Measurements from ENCODE around the gene ZNF205.
"Not testable (repeated sequence)": the region's sequence is repeated elsewhere in the genome, so short reads cannot be mapped to it uniquely, and the experiment has no call there.

ZNF205 gene

GRCh38 chr16:3157229-3158025, 45.0 kb downstream of the ZNF205 start:
- H3K4me1 ChIP-seq (ENCODE audit: control insufficient read depth in 2 of 2, insufficient read depth in 2 of 2, low read length in 2 of 2), result peaks cover 15 to 17% of the 10 kb centered on the region in 2 donors
- no peaks in the 10 kb centered on the region for H3K27me3 ChIP-seq (ENCODE audit: control insufficient read depth in 2 of 2, insufficient read depth in 2 of 2, low read length in 2 of 2)
- no peaks in the 10 kb centered on the region for H3K9me3 ChIP-seq (ENCODE audit: control insufficient read depth in 2 of 2, low read length in 2 of 2)
- peak overlapping the region; percentile 80 to 85 for H3K27ac ChIP-seq (ENCODE audit: low read depth in 2 of 2, low read length in 2 of 2)
- no peaks in the 10 kb centered on the region for H3K36me3 ChIP-seq (ENCODE audit: control insufficient read depth in 2 of 2, insufficient read depth in 2 of 2, low read length in 2 of 2)
- peak overlapping the region; percentile 59 to 73 for H3K4me3 ChIP-seq (ENCODE audit: low read length in 2 of 2)
- H3K9ac ChIP-seq (ENCODE audit: low read depth in 1 of 2, low read length in 2 of 2), result peak overlapping the region; percentile 85 to 92

- H3K4me3 ChIP-seq (ENCODE audit: low read length in 2 of 2), result peak overlapping the region; percentile 59 to 73
- peak overlapping the region; percentile 80 to 85 for H3K27ac ChIP-seq (ENCODE audit: low read depth in 2 of 2, low read length in 2 of 2)
- no peaks in the 10 kb centered on the region for H3K36me3 ChIP-seq (ENCODE audit: control insufficient read depth in 2 of 2, insufficient read depth in 2 of 2, low read length in 2 of 2)
- H3K9me3 ChIP-seq (ENCODE audit: control insufficient read depth in 2 of 2, low read length in 2 of 2), result no peaks in the 10 kb centered on the region
- H3K9ac ChIP-seq (ENCODE audit: low read depth in 1 of 2, low read length in 2 of 2), result peak overlapping the region; percentile 85 to 92
- H3K27me3 ChIP-seq (ENCODE audit: control insufficient read depth in 2 of 2, insufficient read depth in 2 of 2, low read length in 2 of 2), result no peaks in the 10 kb centered on the region
- peaks cover 15 to 17% of the 10 kb centered on the region in 2 donors for H3K4me1 ChIP-seq (ENCODE audit: control insufficient read depth in 2 of 2, insufficient read depth in 2 of 2, low read length in 2 of 2)
These were observed 45.7 kb downstream of the ZNF205 start for GRCh38 chr16:3158026-3158509.

DNA sequence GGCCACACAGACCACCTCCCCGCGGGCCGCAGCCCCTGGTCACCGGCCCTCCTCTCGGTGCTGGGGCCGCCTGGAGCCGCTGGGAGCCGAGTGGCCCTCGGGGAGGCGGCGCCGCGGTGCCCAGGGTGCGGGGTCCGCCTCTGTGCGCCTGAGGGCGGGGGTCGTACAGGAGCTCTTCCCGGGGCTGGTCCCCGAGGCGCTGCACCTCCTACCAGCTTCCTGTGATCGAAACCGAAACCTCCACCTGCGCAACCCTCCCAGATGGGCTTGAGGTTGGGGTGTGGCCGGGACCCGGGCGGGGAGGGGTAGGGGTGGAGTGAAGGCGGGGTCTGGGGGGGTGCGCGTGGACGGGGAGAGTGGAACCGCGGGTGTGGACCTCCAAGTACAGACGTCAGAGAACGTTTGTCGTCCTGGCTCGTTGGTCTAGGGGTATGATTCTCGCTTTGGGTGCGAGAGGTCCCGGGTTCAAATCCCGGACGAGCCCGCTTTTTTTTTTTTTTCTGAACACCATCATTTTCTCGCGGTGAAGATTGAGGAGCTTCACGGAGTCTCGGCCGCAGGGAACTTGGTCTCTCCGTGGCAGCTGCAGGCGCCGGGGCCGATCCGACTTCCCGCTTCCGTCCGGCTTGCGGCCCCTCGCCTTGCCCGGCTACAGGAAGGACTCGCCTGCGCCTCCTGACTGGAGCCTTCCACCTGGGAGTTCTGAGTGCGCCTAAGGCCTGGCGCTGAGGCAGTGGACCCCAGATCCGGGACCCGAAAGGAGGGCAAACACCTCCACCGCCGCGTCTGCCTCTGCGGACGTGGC, 46.3 kb downstream of the ZNF205 start:
- Histone ChIP-seq H3K4me1 (ENCODE audit: control insufficient read depth in 2 of 2, insufficient read depth in 2 of 2, low read length in 2 of 2) (peaks cover 15 to 17% of the 10 kb centered on the region in 2 donors), H3K27ac (ENCODE audit: low read depth in 2 of 2, low read length in 2 of 2) (peak overlapping the region; percentile 80 to 86), H3K36me3 (ENCODE audit: control insufficient read depth in 2 of 2, insufficient read depth in 2 of 2, low read length in 2 of 2) (no peaks in the 10 kb centered on the region), H3K9me3 (ENCODE audit: control insufficient read depth in 2 of 2, low read length in 2 of 2) (no peaks in the 10 kb centered on the region), H3K9ac (ENCODE audit: low read depth in 1 of 2, low read length in 2 of 2) (peak overlapping the region; percentile 85 to 92), H3K27me3 (ENCODE audit: control insufficient read depth in 2 of 2, insufficient read depth in 2 of 2, low read length in 2 of 2) (no peaks in the 10 kb centered on the region), H3K4me3 (ENCODE audit: low read length in 2 of 2) (peak overlapping the region; percentile 59 to 73)

DNA sequence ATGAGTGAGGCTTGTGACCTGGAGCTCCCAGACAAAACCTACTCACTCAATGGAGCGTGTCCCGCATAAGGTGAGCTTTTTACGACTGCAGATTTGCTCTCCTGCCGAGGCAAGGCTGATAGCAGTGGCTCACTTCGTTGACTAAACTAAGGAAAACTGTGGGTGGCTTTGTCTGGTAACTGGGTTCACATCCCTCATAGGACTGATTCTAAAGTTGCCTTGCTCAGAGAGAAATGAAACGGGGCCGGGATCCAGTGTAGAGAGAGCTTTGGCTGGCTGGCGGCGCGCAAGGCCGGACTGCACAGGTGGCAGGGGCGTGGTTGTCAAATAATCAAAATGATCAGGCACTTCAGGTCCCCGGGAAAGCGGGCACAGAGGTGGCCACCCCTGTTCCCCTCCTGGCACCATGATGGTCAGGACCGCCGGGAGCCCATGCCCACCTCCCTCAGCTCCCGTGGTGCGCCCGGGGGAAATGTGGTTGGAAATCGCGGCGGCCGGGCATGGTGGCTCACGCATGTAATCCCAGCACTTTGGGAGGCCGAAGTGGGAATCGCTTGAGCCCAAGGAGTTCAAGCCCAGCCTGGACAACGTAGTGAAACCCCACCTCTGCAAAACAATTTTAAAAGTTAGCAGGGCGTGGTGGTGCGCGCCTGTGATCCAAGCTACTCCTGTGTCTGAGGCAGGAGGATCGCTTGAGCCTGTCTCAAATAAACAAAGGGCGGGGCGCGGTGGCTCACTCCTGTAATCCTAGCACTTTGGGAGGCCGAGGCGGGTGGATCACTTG, 49.0 kb downstream of the ZNF205 start:
- Histone ChIP-seq H3K4me3 (ENCODE audit: low read length in 2 of 2) (peak overlapping the region in 1 of 2 donors; percentile 43), H3K9me3 (ENCODE audit: control insufficient read depth in 2 of 2, low read length in 2 of 2) (no peaks in the 10 kb centered on the region), H3K4me1 (ENCODE audit: control insufficient read depth in 2 of 2, insufficient read depth in 2 of 2, low read length in 2 of 2) (peaks cover 17 to 18% of the 10 kb centered on the region in 2 donors), H3K36me3 (ENCODE audit: control insufficient read depth in 2 of 2, insufficient read depth in 2 of 2, low read length in 2 of 2) (no peaks in the 10 kb centered on the region), H3K9ac (ENCODE audit: low read depth in 1 of 2, low read length in 2 of 2) (peak overlapping the region in 1 of 2 donors; percentile 58), H3K27ac (ENCODE audit: low read depth in 2 of 2, low read length in 2 of 2) (peak overlapping the region; percentile 52 to 84), H3K27me3 (ENCODE audit: control insufficient read depth in 2 of 2, insufficient read depth in 2 of 2, low read length in 2 of 2) (no peaks in the 10 kb centered on the region)

DNA sequence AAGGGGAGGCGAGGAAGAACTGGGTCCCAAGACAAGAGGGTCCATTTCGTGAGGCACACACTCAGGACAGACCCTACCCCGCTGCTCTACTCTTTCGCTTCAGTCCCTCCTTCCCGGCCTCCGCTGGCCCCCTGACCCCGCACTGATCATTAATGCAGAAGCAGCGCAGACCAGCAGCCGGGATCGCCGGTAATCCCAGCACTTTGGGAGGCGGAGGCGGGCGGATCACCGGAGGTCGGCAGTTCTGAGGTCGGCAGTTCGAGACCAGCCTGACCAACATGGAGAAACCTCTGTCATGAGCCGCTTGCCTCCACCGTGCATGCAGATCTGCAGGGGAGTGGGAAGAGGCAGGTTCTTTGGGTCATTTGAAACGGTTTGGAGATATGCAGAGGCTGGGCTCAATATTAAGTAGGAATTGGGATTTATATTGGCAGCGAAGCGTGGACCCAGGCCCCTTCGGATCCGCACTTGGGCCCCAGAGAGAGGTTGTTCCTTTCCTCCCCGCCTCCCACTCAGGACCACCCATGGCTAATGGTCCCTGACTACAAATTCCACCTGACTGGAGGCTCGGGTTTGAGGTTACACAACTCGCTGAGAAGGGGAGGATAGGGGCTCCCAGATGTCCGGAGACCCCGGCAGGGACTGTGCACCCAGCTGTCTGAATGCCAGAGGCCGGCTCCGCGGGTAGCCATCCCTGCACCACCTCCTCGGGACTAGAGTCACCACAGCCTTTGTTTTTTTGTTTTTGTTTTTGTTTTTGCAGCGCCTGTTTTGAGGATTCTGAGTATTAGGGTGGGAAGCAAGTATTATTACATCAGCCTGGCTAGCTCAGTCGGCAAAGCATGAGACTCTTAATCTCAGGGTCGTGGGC, 52.0 kb downstream of the ZNF205 start:
- no peaks in the 10 kb centered on the region for H3K9me3 ChIP-seq (ENCODE audit: control insufficient read depth in 2 of 2, low read length in 2 of 2)
- H3K27me3 ChIP-seq (ENCODE audit: control insufficient read depth in 2 of 2, insufficient read depth in 2 of 2, low read length in 2 of 2), result peaks cover 12 to 17% of the 10 kb centered on the region in 2 donors
- H3K9ac ChIP-seq (ENCODE audit: low read depth in 1 of 2, low read length in 2 of 2), result no peak overlapping the region
- H3K4me3 ChIP-seq (ENCODE audit: low read length in 2 of 2), result no peak overlapping the region
- H3K36me3 ChIP-seq (ENCODE audit: control insufficient read depth in 2 of 2, insufficient read depth in 2 of 2, low read length in 2 of 2), result no peaks in the 10 kb centered on the region
- no peak overlapping the region for H3K27ac ChIP-seq (ENCODE audit: low read depth in 2 of 2, low read length in 2 of 2)
- peaks cover 10 to 11% of the 10 kb centered on the region in 2 donors for H3K4me1 ChIP-seq (ENCODE audit: control insufficient read depth in 2 of 2, insufficient read depth in 2 of 2, low read length in 2 of 2)

- H3K4me3 ChIP-seq (ENCODE audit: low read length in 2 of 2), result peak overlapping the region; percentile 27 to 55
- peaks cover 20 to 24% of the 10 kb centered on the region in 2 donors for H3K27me3 ChIP-seq (ENCODE audit: control insufficient read depth in 2 of 2, insufficient read depth in 2 of 2, low read length in 2 of 2)
- peak overlapping the region in 1 of 2 donors; percentile 38 for H3K9ac ChIP-seq (ENCODE audit: low read depth in 1 of 2, low read length in 2 of 2)
- H3K27ac ChIP-seq (ENCODE audit: low read depth in 2 of 2, low read length in 2 of 2), result no peak overlapping the region
- no peaks in the 10 kb centered on the region for H3K9me3 ChIP-seq (ENCODE audit: control insufficient read depth in 2 of 2, low read length in 2 of 2)
- H3K4me1 ChIP-seq (ENCODE audit: control insufficient read depth in 2 of 2, insufficient read depth in 2 of 2, low read length in 2 of 2), result peaks cover 3 to 5% of the 10 kb centered on the region in 2 donors
- H3K36me3 ChIP-seq (ENCODE audit: control insufficient read depth in 2 of 2, insufficient read depth in 2 of 2, low read length in 2 of 2), result no peaks in the 10 kb centered on the region
These were observed 52.9 kb downstream of the ZNF205 start for GRCh38 chr16:3165111-3165822.

DNA sequence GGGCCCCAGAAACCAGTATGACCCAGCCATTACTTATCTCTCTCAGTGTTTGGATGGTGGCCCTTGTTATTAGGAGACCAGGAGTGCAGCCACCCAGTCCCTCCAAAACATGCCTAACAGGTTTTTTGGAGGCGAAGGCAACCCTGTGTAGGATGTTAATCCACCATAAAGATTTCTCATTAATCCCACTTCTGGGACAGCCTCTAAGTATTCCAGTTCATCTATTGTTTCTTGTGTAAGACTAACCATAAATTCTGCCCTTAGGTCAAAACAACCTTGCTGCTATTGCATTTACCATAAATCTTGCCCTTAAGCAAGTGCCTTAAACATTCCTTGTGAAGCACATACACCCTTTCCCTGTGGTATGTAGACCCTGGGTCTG, 54.1 kb downstream of the ZNF205 start:
- Histone ChIP-seq H3K9ac (ENCODE audit: low read depth in 1 of 2, low read length in 2 of 2) (no peak overlapping the region), H3K27ac (ENCODE audit: low read depth in 2 of 2, low read length in 2 of 2) (no peak overlapping the region), H3K27me3 (ENCODE audit: control insufficient read depth in 2 of 2, insufficient read depth in 2 of 2, low read length in 2 of 2) (peaks cover 29 to 32% of the 10 kb centered on the region in 2 donors), H3K36me3 (ENCODE audit: control insufficient read depth in 2 of 2, insufficient read depth in 2 of 2, low read length in 2 of 2) (no peaks in the 10 kb centered on the region), H3K4me3 (ENCODE audit: low read length in 2 of 2) (no peak overlapping the region), H3K4me1 (ENCODE audit: control insufficient read depth in 2 of 2, insufficient read depth in 2 of 2, low read length in 2 of 2) (peaks cover 0 to 3% of the 10 kb centered on the region in 2 donors), H3K9me3 (ENCODE audit: control insufficient read depth in 2 of 2, low read length in 2 of 2) (no peaks in the 10 kb centered on the region)

DNA sequence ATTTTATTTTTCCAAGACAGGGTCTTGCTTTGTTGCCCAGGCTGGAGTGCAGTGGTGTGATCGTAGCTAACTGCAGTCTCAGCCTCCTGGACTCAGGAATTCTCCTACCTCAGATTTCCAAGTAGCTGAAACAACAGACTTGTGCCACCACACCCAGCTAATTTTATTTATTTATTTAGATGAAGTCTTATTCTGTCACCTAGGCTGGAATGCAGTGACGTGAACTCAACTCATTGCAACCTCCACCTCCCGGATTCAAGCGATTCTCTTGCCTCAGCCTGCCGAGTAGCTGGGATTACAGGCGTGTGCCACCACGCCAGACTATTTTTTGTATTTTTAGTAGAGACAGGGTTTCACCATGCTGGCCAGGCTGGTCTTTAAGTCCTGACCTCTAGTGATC, 56.3 kb downstream of the ZNF205 start:
- not testable (repeated sequence) for H3K4me3 ChIP-seq (ENCODE audit: low read length in 2 of 2); H3K4me1 ChIP-seq (ENCODE audit: control insufficient read depth in 2 of 2, insufficient read depth in 2 of 2, low read length in 2 of 2); H3K9me3 ChIP-seq (ENCODE audit: control insufficient read depth in 2 of 2, low read length in 2 of 2); H3K36me3 ChIP-seq (ENCODE audit: control insufficient read depth in 2 of 2, insufficient read depth in 2 of 2, low read length in 2 of 2); H3K9ac ChIP-seq (ENCODE audit: low read depth in 1 of 2, low read length in 2 of 2); H3K27ac ChIP-seq (ENCODE audit: low read depth in 2 of 2, low read length in 2 of 2)
- H3K27me3 ChIP-seq (ENCODE audit: control insufficient read depth in 2 of 2, insufficient read depth in 2 of 2, low read length in 2 of 2), result peaks cover 41 to 46% of the 10 kb centered on the region in 2 donors
